Measurements from ENCODE around the gene LACTBL1.
A peak's percentile ranks its signal among the peaks of the same experiment; 100 is the strongest.

The LACTBL1 gene, protein sequence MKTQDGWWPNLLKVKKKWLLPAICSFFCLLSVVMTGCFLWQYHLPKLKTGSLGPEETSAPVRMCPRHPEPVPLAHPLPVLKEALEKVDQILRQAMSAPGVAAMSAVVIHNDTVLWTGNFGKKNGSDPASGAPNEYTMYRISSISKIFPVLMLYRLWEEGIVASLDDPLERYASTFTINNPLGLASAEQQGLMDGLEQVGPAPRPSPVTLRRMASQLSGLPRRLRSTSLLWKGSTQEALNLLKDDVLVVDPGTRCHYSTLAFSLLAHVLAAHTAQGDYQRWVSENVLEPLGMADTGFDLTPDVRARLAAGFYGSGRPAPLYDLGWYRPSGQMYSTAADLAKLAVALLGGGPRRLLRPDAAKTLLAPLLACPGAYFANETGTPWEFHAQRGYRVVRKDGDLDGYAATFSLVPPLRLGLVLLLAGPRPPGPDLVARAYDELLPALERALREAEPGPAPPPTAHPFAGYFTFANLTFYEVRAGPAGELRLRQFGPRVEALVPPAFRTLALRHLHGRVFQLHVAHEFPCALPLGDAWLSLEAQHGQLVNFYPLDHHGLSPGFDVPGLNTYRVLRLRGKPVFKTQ

DNA sequence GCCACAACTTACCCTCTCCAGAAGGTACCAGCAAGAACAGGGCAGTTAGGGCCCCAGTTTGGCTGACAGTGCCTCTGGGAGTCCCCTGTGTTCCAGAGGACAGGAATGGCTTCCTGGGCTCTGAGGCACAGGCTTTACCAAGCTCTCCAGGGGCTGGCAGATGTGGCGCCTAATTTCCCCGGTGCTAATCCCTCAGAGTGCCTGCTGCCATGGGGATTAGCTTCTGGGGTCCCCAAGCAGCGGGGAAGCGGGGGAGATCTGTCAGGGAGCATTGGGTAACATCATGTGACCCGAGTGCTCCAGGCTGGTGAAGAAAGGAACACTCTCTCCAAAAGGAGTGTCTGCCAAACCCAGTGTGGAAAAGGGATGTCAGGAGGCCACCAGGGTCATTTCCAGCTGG lies at the start of gene LACTBL1:
LACTBL1 (minus strand) TSS at position 107 of the 400 bp plus-strand sequence. CDS start 550 bp downstream, outside the sequence.
- in situ Hi-C loops (cut with HindIII; ENCODE audit: low sequenced_read_pairs) = no loop called here
- H3K4me3 ChIP-seq (ENCODE audit: low read depth, low read length) = no peak within 1 kb of the TSS
- TF ChIP-seq, protein P1, sequence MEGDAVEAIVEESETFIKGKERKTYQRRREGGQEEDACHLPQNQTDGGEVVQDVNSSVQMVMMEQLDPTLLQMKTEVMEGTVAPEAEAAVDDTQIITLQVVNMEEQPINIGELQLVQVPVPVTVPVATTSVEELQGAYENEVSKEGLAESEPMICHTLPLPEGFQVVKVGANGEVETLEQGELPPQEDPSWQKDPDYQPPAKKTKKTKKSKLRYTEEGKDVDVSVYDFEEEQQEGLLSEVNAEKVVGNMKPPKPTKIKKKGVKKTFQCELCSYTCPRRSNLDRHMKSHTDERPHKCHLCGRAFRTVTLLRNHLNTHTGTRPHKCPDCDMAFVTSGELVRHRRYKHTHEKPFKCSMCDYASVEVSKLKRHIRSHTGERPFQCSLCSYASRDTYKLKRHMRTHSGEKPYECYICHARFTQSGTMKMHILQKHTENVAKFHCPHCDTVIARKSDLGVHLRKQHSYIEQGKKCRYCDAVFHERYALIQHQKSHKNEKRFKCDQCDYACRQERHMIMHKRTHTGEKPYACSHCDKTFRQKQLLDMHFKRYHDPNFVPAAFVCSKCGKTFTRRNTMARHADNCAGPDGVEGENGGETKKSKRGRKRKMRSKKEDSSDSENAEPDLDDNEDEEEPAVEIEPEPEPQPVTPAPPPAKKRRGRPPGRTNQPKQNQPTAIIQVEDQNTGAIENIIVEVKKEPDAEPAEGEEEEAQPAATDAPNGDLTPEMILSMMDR (IDR thresholded peaks at IDR 0.05; ENCODE audit: low read depth, low read length, missing control alignments) = no peak
- DNase-seq (ENCODE audit: low read depth) = no peak

DNA sequence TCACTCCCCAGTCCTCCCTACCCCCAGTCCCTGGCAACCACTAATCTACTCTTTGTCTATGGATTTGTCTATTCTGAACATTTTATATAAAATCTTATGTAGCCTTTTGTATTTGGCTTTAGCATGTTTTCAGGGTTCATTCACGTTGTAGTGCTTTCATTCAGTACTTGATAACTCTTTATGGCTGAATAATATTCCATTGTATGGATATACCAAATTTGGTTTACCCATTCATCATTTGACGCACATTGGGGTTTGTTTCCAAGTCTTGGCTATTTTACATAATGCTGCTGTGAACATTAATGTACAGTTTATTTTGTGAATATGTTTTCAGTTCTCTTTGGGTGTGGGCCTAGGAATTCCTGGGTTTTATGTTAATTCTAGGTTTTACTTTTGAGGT lies 49.2 kb upstream of the LACTBL1 start:
- in situ Hi-C loops (cut with HindIII; ENCODE audit: low sequenced_read_pairs) = no loop called here
- no peak overlapping the region for H3K4me3 ChIP-seq (ENCODE audit: low read depth, low read length)
- no peak for DNase-seq (ENCODE audit: low read depth)
- TF ChIP-seq, protein P1 (IDR thresholded peaks at IDR 0.05; ENCODE audit: low read depth, low read length, missing control alignments) = no peak

DNA sequence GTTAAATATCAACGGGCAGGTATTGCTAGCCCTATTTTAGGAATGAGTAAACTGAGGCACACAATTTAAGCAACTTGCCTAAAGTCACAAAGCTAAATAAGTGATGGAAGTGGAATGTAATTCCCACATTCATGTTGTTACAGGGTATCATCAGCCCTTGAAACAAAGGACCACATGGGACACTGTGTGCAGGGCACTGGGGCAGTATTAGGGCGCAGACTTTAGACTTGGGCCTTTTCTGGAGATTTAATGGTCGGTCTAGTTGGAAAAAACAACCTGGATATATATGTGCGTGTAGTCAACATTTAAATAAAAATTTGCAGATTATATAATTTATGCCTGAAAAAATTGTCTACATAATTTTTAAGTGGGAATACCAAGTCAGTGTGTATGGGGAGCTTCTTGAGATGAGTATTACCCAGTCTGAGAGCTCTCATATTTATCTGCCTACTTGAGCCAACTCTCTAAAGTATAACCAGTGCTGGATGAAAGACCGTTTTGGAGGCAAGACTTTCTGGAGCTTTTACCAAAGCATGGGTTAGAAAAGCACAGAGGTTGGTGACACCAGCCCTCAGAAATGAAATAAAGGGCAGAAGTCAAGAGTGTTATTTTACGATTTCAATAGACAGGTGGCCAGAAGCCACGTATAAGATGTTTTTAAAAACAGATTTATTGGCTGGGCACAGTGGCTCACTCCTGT lies 48.2 kb upstream of the LACTBL1 start:
- TF ChIP-seq, protein P1 (IDR thresholded peaks at IDR 0.05; ENCODE audit: low read depth, low read length, missing control alignments) = no peak
- DNase-seq (ENCODE audit: low read depth) = no peak
- in situ Hi-C loops (cut with HindIII; ENCODE audit: low sequenced_read_pairs) = no loop called here
- peak overlapping the region; percentile 66 for H3K4me3 ChIP-seq (ENCODE audit: low read depth, low read length)

DNA sequence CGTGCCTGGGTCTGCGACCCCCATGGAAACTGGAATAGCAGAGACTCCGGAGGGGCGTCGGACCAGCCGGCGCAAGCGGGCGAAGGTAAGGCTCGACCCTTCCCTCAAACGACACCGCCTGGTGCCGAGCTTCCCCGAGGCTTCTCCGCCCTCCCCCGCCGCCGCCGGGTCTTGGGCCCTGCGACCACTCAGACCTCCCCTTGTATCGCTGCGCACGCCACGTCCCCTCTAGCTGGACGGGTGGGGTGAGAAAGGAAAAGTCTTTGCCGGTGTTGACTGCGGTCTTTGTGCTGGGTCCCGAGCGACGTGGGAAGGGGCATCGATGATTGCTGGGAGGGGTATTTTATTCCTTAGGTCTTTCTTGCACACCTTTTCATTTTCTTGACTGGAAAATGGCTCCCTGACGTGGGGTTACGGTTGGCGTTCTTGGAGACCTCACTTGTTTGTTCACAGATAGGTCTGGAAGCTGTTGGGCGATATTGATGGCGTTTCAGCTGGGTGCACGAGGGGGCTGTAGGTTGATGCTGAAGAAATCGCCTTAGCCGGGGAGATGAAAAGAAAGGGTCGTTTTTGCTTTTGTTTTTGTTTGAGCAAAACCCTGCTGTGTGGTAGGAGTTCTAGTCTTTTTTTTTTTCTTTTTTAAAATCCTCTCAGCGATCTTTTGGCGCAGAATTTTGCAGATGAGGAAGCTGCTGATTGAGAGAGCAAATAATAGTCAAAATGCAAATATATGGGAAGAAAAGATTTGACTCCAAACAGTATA lies 47.4 kb upstream of the LACTBL1 start:
- TF ChIP-seq, protein P1 (IDR thresholded peaks at IDR 0.05; ENCODE audit: low read depth, low read length, missing control alignments) = no peak
- peak overlapping the region; percentile 66 for H3K4me3 ChIP-seq (ENCODE audit: low read depth, low read length)
- in situ Hi-C loops (cut with HindIII; ENCODE audit: low sequenced_read_pairs) = no loop called here
- DNase-seq (ENCODE audit: low read depth) = no peak

DNA sequence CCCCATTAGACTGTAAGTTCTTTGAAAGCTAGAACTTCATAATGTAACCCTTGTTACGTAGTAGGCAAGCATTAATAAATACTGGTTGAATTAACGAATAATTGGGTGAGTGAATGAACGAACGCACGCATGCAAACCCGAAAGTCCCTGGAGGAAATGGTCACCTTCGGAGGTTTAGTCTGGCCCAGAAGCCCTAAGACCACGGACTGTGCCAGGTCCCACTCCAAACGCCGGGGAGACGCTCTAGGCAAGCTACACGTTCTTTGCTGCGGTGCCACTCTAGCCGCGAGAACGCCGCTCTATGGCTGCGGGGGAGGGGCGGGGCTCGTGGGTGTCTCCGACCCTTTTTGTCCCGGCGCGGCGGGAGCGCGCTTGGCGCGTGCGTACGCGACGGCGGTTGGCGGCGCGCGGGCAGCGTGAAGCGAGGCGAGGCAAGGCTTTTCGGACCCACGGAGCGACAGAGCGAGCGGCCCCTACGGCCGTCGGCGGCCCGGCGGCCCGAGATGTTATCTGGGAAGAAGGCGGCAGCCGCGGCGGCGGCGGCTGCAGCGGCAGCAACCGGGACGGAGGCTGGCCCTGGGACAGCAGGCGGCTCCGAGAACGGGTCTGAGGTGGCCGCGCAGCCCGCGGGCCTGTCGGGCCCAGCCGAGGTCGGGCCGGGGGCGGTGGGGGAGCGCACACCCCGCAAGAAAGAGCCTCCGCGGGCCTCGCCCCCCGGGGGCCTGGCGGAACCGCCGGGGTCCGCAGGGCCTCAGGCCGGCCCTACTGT lies 46.6 kb upstream of the LACTBL1 start, which contains the start of gene KDM1A:
KDM1A (plus strand) TSS at position 375 of the 769 bp plus-strand sequence; CDS start at position 504, 129 bp downstream.
- DNase-seq (ENCODE audit: low read depth) = peak; percentile 93
- in situ Hi-C loops (cut with HindIII; ENCODE audit: low sequenced_read_pairs) = no loop called here
- TF ChIP-seq, protein P1 (IDR thresholded peaks at IDR 0.05; ENCODE audit: low read depth, low read length, missing control alignments) = peak; percentile 31
- H3K4me3 ChIP-seq (ENCODE audit: low read depth, low read length) = peak within 1 kb of the TSS; percentile 66

All from astrocyte of the cerebellum (primary cell).